ENCODE measurements around the gene RFX3. TPM values are rescaled to one million over a fixed set of nuclear protein-coding genes. Genes with fewer than 3 reads are reported as not detected.

RFX3 gene
- total and polyA plus RNA-seq, 2 experiments from 2014 or later: 5.8 to 7.9 TPM

- no peaks in the 10 kb centered on the region for H3K9me3 ChIP-seq (ENCODE audit: low read depth)
- H3K4me2 ChIP-seq: no peak overlapping the region
- no peak overlapping the region for H3K27ac ChIP-seq
- H4K20me1 ChIP-seq (ENCODE audit: insufficient read depth, poor library complexity, severe bottlenecking): no peaks in the 10 kb centered on the region
- no peaks in the 10 kb centered on the region for H3K79me2 ChIP-seq
- no peaks in the 10 kb centered on the region for H3K27me3 ChIP-seq
- WGBS (ENCODE audit: low lambda C conversion rate, missing lambda C conversion rate): 63% methylated on average over 1 of the region's 1 CpG
- DNase-seq (ENCODE audit: low spot score): no peak
- no peak overlapping the region for H3K4me3 ChIP-seq
- no peak for TF ChIP-seq EZH2phosphoT487 (IDR thresholded peaks at IDR 0.05; ENCODE audit: low read depth, severe bottlenecking, unreplicated experiment)
- no peak for TF ChIP-seq CTCF (IDR thresholded peaks at IDR 0.05; ENCODE audit: poor library complexity)
- H2AFZ ChIP-seq: no peak overlapping the region
- no peaks in the 10 kb centered on the region for H3K36me3 ChIP-seq (replicated peaks; ENCODE audit: insufficient read depth, low read depth)
- H3K4me1 ChIP-seq (ENCODE audit: insufficient read depth): no peaks in the 10 kb centered on the region
- no peaks in the 10 kb centered on the region for H3K9me2 ChIP-seq (replicated peaks; ENCODE audit: insufficient read depth)
Measured at GRCh38 chr9:3215658-3216057, 310.1 kb downstream of the RFX3 start.

DNA sequence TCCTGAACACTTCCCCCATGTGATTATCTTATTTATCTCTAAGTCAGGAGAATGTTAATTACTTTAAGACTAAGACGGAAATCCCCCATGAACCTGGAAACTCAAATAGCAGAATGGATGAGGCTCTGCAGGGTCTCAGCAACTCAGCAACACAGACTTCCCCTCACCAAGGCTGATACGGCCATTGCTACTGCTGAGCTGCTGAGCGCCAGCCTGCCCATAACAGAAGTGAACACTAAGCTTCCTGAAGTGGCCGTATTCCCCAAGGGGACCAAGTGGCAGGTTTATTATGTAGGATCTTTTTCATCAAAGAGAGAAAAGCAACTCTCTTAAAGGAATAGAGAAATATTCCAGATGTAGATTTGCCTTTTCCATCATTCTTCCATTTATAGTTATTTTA lies 311.1 kb downstream of the RFX3 start:
- Histone ChIP-seq H2AFZ (no peak overlapping the region), H3K9me3 (ENCODE audit: low read depth) (no peaks in the 10 kb centered on the region), H3K4me1 (ENCODE audit: insufficient read depth) (no peaks in the 10 kb centered on the region), H4K20me1 (ENCODE audit: insufficient read depth, poor library complexity, severe bottlenecking) (no peaks in the 10 kb centered on the region), H3K79me2 (no peaks in the 10 kb centered on the region), H3K4me2 (no peak overlapping the region), H3K9me2 (replicated peaks; ENCODE audit: insufficient read depth) (no peaks in the 10 kb centered on the region), H3K4me3 (no peak overlapping the region), H3K27ac (no peak overlapping the region), H3K27me3 (no peaks in the 10 kb centered on the region), H3K36me3 (replicated peaks; ENCODE audit: insufficient read depth, low read depth) (no peaks in the 10 kb centered on the region)
- 57% methylated on average over 4 of the region's 4 CpGs for WGBS (ENCODE audit: low lambda C conversion rate, missing lambda C conversion rate)
- no peak for DNase-seq (ENCODE audit: low spot score)
- TF ChIP-seq CTCF (IDR thresholded peaks at IDR 0.05; ENCODE audit: poor library complexity) (no peak), EZH2 (IDR thresholded peaks at IDR 0.05; ENCODE audit: borderline replicate concordance) (no peak), EZH2phosphoT487 (IDR thresholded peaks at IDR 0.05; ENCODE audit: low read depth, severe bottlenecking, unreplicated experiment) (no peak)

DNA sequence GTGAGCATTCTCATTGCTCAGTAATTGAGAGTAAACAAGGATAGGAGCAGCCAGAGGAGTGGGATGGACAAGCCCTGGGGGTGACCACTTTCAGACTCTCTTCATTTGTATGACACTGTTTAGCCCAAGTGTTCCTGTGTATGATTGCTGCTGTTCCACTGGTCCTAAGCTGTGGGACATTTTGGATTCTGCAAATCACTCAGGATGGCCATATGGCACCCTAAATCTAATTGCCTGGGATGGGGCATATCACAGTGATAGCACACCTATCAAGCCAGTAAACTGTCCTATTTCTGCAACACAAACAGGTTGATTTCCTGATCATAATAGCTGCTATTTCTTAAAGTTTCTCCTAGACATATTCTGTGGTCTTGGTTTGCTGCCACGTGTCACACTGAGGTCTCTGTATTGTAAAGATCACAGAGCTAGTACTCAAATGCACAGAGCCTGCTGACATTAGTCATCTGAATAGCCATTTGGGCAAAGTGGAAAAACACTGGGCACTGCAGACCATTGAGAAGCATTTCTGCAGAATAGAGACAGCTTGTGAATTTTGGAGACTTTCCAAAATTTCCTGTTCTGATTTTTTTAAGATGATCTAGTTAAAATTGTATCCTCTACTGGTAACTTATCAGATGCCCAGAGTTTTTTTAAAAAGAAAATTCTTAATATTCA lies 320.2 kb downstream of the RFX3 start:
- Histone ChIP-seq H3K27ac (no peak overlapping the region), H3K9me3 (ENCODE audit: low read depth) (no peaks in the 10 kb centered on the region), H3K4me1 (ENCODE audit: insufficient read depth) (no peaks in the 10 kb centered on the region), H3K36me3 (replicated peaks; ENCODE audit: insufficient read depth, low read depth) (no peaks in the 10 kb centered on the region), H3K4me3 (no peak overlapping the region), H2AFZ (no peak overlapping the region), H3K79me2 (no peaks in the 10 kb centered on the region), H3K27me3 (no peaks in the 10 kb centered on the region), H3K4me2 (no peak overlapping the region), H4K20me1 (ENCODE audit: insufficient read depth, poor library complexity, severe bottlenecking) (no peaks in the 10 kb centered on the region), H3K9me2 (replicated peaks; ENCODE audit: insufficient read depth) (no peaks in the 10 kb centered on the region)
- WGBS (ENCODE audit: low lambda C conversion rate, missing lambda C conversion rate): 88% methylated on average over 1 of the region's 1 CpG
- no peak for TF ChIP-seq EZH2 (IDR thresholded peaks at IDR 0.05; ENCODE audit: borderline replicate concordance)
- no peak for TF ChIP-seq CTCF (IDR thresholded peaks at IDR 0.05; ENCODE audit: poor library complexity)
- TF ChIP-seq EZH2phosphoT487 (IDR thresholded peaks at IDR 0.05; ENCODE audit: low read depth, severe bottlenecking, unreplicated experiment): no peak
- no peak for DNase-seq (ENCODE audit: low spot score)
